Measurements from ENCODE around the gene IFT172.

IFT172 gene

DNA sequence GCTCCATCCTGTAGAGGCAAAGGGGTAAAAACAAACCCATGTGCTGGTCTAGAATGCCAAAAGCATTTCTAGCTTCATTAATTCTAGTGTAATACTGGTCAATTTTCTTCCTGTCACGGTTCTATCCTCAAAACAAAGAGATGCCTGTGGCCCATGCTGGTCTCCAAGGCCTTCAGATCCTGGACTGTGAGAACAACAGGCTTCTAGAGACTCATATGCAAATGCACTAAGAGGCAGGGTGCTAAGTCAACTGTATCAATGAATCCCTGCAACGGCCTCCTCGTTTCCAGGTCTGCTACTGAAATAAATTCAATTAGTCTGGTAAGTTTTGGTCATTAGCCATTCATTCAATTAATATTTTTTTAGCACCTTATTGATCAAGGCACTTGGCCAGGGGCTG lies 4.0 kb downstream of the IFT172 start:
- DNase-seq (ENCODE audit: low read depth in 1 of 2, low spot score in 1 of 2), result no peak
- no peak for TF ChIP-seq JUND (IDR thresholded peaks at IDR 0.05; ENCODE audit: low read depth)

GRCh38 chr2:27471961-27472360 lies 17.6 kb downstream of the IFT172 start:
- no peak for TF ChIP-seq JUND (IDR thresholded peaks at IDR 0.05; ENCODE audit: low read depth)
- in situ Hi-C loops (cut with HindIII; ENCODE audit: low pct_unique_long_range_greater_than_20kb, low sequenced_read_pairs), result no loop called here
- DNase-seq (ENCODE audit: low read depth in 1 of 2, low spot score in 1 of 2), result no peak

More for the DNA sequence above, 4.0 kb downstream of the IFT172 start:
- in situ Hi-C loops (cut with HindIII; ENCODE audit: low pct_unique_long_range_greater_than_20kb, low sequenced_read_pairs), result no loop called here

DNA sequence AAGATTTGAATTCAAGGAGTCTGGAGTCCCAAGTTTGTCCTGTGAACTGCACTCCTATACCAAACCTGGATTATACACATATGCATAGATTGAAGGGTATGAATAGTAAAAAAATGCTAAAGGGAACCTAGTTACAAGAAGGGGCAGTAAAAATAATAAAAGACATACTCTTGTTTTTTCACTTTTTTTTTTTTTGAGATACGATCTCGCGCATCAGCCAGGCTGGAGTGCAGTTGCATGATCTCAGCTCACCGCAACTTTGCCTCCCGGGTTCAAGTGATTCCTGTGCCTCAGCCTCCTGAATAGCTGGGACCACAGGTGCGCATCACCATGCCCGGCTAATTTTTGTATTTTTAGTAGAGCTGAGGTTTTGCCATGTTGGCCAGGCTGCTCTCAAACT lies 25.1 kb downstream of the IFT172 start:
- TF ChIP-seq JUND (IDR thresholded peaks at IDR 0.05; ENCODE audit: low read depth), result no peak
- in situ Hi-C loops (cut with HindIII; ENCODE audit: low pct_unique_long_range_greater_than_20kb, low sequenced_read_pairs), result no loop called here
- no peak for DNase-seq (ENCODE audit: low read depth in 1 of 2, low spot score in 1 of 2)

DNA sequence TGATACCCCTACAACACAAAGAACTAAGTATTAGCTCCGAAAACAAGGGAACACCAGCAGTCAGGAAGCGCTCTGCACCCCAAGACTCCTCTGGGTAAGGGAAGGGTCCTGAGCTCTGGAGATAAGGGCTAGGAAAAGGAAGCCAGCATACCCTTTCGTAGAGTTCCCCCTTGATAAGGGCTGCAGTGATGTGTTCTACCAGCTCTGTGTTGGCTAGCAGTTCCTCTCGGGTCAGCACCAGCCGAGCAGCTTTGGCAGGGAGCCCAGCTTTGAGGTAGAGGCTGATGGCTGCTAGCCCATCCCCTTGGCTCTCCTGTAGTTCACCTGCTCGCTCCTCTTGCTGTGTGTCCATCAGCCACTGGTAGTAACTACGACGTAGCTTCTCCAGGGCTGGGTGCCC lies 28.4 kb downstream of the IFT172 start:
- DNase-seq (ENCODE audit: low read depth in 1 of 2, low spot score in 1 of 2), result no peak
- no peak for TF ChIP-seq JUND (IDR thresholded peaks at IDR 0.05; ENCODE audit: low read depth)
- in situ Hi-C loops (cut with HindIII; ENCODE audit: low pct_unique_long_range_greater_than_20kb, low sequenced_read_pairs), result no loop called here

DNA sequence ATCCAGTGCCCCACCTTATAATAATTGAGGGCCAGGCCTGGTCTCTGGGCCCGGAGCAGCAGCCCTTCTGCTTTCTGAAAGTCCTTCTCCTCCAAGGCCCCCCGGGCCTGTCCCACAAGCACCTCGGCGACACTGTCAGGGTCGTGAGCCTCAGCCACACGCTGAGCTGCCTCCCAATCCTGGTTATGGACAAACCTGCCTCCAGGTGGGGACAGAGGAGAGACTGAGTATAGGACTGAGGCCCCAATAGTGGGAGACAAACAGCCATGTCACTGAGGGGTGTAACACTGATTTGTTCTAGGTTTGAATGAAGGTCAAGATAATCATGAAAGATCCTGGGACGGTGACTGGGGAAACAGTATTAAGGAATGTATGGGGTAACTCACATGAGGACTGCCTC lies 35.6 kb downstream of the IFT172 start:
- no peak for DNase-seq (ENCODE audit: low read depth in 1 of 2, low spot score in 1 of 2)
- TF ChIP-seq JUND (IDR thresholded peaks at IDR 0.05; ENCODE audit: low read depth), result no peak
- in situ Hi-C loops (cut with HindIII; ENCODE audit: low pct_unique_long_range_greater_than_20kb, low sequenced_read_pairs), result no loop called here

DNA sequence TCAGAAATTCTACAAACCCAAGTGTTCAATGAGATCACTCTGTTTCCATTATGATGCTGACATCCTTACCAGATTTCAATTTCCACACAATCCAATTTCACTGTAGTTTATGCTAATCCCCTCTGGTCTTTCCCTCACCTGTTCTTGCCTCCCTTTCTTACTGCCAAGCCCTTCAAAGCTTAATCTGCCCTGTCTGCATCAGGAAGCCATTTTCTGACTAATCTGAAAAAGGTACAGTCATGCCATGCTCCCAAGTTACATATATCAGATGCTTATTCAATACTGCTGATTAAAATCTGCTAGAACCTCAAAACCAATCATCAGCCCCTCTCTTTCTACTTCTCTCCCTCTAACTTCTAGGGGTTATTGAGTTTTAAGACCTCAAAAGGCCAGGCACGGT lies 38.4 kb downstream of the IFT172 start:
- DNase-seq (ENCODE audit: low read depth in 1 of 2, low spot score in 1 of 2), result no peak
- in situ Hi-C loops (cut with HindIII; ENCODE audit: low pct_unique_long_range_greater_than_20kb, low sequenced_read_pairs), result no loop called here

DNA sequence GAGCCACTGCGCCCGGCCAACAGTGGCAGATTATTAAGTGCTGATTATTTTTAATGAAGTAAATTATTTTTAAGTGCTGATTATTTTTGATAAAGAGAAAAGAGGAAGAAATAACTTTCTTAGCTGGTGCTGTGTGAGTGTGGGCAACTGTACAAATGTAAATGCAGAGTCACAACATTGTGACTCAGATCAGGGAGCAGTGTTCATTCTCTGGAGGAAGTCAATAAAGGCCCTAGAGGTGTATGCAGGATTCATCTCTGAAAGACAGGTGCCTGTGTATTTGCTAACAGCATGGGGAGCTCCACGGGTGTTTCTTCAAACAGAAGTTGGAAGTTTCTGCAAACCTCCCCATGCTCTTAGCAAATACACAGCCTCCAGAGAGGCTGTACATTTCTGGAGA lies 41.2 kb downstream of the IFT172 start:
- DNase-seq (ENCODE audit: low read depth in 1 of 2, low spot score in 1 of 2), result no peak
- TF ChIP-seq JUND (IDR thresholded peaks at IDR 0.05; ENCODE audit: low read depth), result no peak
- in situ Hi-C loops (cut with HindIII; ENCODE audit: low pct_unique_long_range_greater_than_20kb, low sequenced_read_pairs), result no loop called here

More for the DNA sequence above, 38.4 kb downstream of the IFT172 start:
- TF ChIP-seq JUND (IDR thresholded peaks at IDR 0.05; ENCODE audit: low read depth), result no peak

- peak in 1 of 2 experiments; percentile 23 for DNase-seq (ENCODE audit: low read depth in 1 of 2, low spot score in 1 of 2)
- in situ Hi-C loops (cut with HindIII; ENCODE audit: low pct_unique_long_range_greater_than_20kb, low sequenced_read_pairs), result no loop called here
- TF ChIP-seq JUND (IDR thresholded peaks at IDR 0.05; ENCODE audit: low read depth), result no peak
Observed at GRCh38 chr2:27446057-27446456, 43.5 kb downstream of the IFT172 start.

- TF ChIP-seq JUND (IDR thresholded peaks at IDR 0.05; ENCODE audit: low read depth), result no peak
- no peak for DNase-seq (ENCODE audit: low read depth in 1 of 2, low spot score in 1 of 2)
- in situ Hi-C loops (cut with HindIII; ENCODE audit: low pct_unique_long_range_greater_than_20kb, low sequenced_read_pairs), result no loop called here
Observed at GRCh38 chr2:27445615-27446014, 43.9 kb downstream of the IFT172 start.

- in situ Hi-C loops (cut with HindIII; ENCODE audit: low pct_unique_long_range_greater_than_20kb, low sequenced_read_pairs), result no loop called here
- DNase-seq (ENCODE audit: low read depth in 1 of 2, low spot score in 1 of 2), result no peak
- no peak for TF ChIP-seq JUND (IDR thresholded peaks at IDR 0.05; ENCODE audit: low read depth)
Observed at GRCh38 chr2:27445155-27445554, 44.4 kb downstream of the IFT172 start.

DNA sequence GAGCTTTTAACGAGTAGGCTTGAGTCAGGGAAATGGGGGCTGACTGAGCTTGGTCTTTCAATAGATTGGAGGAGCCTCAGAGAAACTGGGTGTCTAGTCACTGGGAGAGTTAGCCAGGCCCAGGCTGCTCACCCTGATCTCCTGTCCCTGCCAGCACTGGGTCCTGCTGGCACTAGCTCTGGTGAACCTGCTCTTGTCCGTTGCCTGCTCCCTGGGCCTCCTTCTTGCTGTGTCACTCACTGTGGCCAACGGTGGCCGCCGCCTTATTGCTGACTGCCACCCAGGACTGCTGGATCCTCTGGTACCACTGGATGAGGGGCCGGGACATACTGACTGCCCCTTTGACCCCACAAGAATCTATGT lies 46.6 kb downstream of the IFT172 start:
- no peak for DNase-seq (ENCODE audit: low read depth in 1 of 2, low spot score in 1 of 2)
- no peak for TF ChIP-seq JUND (IDR thresholded peaks at IDR 0.05; ENCODE audit: low read depth)
- in situ Hi-C loops (cut with HindIII; ENCODE audit: low pct_unique_long_range_greater_than_20kb, low sequenced_read_pairs), result no loop called here

- TF ChIP-seq JUND (IDR thresholded peaks at IDR 0.05; ENCODE audit: low read depth), result no peak
- DNase-seq (ENCODE audit: low read depth in 1 of 2, low spot score in 1 of 2), result no peak
- in situ Hi-C loops (cut with HindIII; ENCODE audit: low pct_unique_long_range_greater_than_20kb, low sequenced_read_pairs), result no loop called here
Observed at GRCh38 chr2:27441958-27442919, 47.3 kb downstream of the IFT172 start, which contains the start of gene KRTCAP3. KRTCAP3 (plus strand) TSS chr2:27442381; CDS start chr2:27442413, 32 bp downstream.

- TF ChIP-seq JUND (IDR thresholded peaks at IDR 0.05; ENCODE audit: low read depth), result no peak
- in situ Hi-C loops (cut with HindIII; ENCODE audit: low pct_unique_long_range_greater_than_20kb, low sequenced_read_pairs), result no loop called here
- DNase-seq (ENCODE audit: low read depth in 1 of 2, low spot score in 1 of 2), result no peak
Observed at GRCh38 chr2:27441226-27441926, 48.2 kb downstream of the IFT172 start.

Measured in T47D (cell line).